Measurements from ENCODE around the gene KAT6B.

Gene KAT6B

GRCh38 chr10:74827694-74828093, 1.3 kb downstream of the KAT6B start:
- in situ Hi-C loops (cut with HindIII; ENCODE audit: low sequenced_read_pairs), result no loop called here
- TF ChIP-seq, protein P1, sequence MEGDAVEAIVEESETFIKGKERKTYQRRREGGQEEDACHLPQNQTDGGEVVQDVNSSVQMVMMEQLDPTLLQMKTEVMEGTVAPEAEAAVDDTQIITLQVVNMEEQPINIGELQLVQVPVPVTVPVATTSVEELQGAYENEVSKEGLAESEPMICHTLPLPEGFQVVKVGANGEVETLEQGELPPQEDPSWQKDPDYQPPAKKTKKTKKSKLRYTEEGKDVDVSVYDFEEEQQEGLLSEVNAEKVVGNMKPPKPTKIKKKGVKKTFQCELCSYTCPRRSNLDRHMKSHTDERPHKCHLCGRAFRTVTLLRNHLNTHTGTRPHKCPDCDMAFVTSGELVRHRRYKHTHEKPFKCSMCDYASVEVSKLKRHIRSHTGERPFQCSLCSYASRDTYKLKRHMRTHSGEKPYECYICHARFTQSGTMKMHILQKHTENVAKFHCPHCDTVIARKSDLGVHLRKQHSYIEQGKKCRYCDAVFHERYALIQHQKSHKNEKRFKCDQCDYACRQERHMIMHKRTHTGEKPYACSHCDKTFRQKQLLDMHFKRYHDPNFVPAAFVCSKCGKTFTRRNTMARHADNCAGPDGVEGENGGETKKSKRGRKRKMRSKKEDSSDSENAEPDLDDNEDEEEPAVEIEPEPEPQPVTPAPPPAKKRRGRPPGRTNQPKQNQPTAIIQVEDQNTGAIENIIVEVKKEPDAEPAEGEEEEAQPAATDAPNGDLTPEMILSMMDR (IDR thresholded peaks at IDR 0.05; ENCODE audit: low read depth, low read length, missing control alignments), result no peak
- no peak for DNase-seq (ENCODE audit: low read depth)
- H3K4me3 ChIP-seq (ENCODE audit: low read depth, low read length), result peak overlapping the region; percentile 60

DNA sequence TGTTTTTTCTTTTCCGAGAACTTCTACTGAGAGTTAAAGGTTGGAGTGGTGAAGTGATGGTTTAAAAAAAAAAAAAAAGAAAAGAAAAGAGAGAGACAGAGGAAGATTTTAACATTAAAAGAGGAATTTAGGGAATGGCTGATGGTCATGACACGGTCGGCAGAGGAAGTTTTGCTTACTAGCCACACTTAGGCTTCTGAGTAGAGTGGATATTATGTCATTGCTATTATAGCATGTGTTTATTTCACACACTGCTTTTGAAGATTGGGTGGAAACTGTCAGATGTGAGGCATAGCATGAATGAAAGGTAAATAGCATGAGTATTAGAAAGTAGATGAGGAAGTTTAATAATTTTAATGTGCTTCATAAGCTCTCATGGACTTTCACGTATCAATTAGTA, 2.5 kb downstream of the KAT6B start:
- no peak overlapping the region for H3K4me3 ChIP-seq (ENCODE audit: low read depth, low read length)
- no peak for DNase-seq (ENCODE audit: low read depth)

GRCh38 chr10:74831518-74832120, 5.2 kb downstream of the KAT6B start:
- TF ChIP-seq, protein P1 (IDR thresholded peaks at IDR 0.05; ENCODE audit: low read depth, low read length, missing control alignments), result no peak
- in situ Hi-C loops (cut with HindIII; ENCODE audit: low sequenced_read_pairs), result no loop called here
- H3K4me3 ChIP-seq (ENCODE audit: low read depth, low read length), result no peak overlapping the region
- DNase-seq (ENCODE audit: low read depth), result no peak

More for the DNA sequence above, 2.5 kb downstream of the KAT6B start:
- TF ChIP-seq, protein P1 (IDR thresholded peaks at IDR 0.05; ENCODE audit: low read depth, low read length, missing control alignments), result no peak
- in situ Hi-C loops (cut with HindIII; ENCODE audit: low sequenced_read_pairs), result no loop called here

DNA sequence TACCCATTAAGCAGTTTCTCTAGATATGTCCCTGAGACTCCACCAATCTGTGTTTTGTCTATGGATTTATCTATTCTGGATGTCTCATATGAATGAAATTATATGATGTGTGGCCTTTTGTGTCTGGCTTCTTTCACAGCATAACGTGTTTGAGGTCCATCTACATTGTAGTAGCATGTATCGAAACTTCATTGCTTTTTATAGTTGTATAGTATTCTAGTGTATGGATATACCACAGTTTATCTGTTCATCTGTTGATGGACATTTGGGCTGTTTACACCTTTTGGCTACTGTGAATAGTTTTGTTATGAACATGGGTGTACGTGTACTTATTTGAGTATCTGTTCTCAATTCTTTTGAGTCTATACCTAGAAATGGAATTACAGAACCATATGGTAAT, 9.6 kb downstream of the KAT6B start:
- TF ChIP-seq, protein P1 (IDR thresholded peaks at IDR 0.05; ENCODE audit: low read depth, low read length, missing control alignments), result no peak
- in situ Hi-C loops (cut with HindIII; ENCODE audit: low sequenced_read_pairs), result no loop called here
- H3K4me3 ChIP-seq (ENCODE audit: low read depth, low read length), result no peak overlapping the region
- no peak for DNase-seq (ENCODE audit: low read depth)

DNA sequence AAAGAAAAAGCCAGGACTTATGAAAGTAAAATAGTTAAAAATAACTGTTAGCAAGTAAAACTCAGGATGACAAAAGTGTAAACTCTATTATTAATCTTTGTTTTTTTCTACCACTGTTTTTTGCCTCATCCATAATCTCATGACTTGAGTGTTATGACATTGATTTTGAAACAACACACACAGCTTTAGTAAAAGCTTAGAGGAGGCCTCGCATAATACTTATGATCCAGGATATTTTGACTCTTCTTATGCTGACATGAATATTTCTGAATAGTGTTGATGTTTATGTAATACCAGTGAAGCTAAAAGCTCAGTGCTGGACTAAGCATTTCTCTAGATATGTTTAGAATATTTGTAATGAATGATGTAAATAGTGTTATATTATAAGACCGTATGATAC, 10.5 kb downstream of the KAT6B start:
- in situ Hi-C loops (cut with HindIII; ENCODE audit: low sequenced_read_pairs), result no loop called here
- no peak overlapping the region for H3K4me3 ChIP-seq (ENCODE audit: low read depth, low read length)
- TF ChIP-seq, protein P1 (IDR thresholded peaks at IDR 0.05; ENCODE audit: low read depth, low read length, missing control alignments), result no peak
- DNase-seq (ENCODE audit: low read depth), result no peak

- no peak overlapping the region for H3K4me3 ChIP-seq (ENCODE audit: low read depth, low read length)
- in situ Hi-C loops (cut with HindIII; ENCODE audit: low sequenced_read_pairs), result no loop called here
- TF ChIP-seq, protein P1 (IDR thresholded peaks at IDR 0.05; ENCODE audit: low read depth, low read length, missing control alignments), result no peak
- no peak for DNase-seq (ENCODE audit: low read depth)
These were observed 11.3 kb downstream of the KAT6B start for GRCh38 chr10:74837743-74838142.

Data from astrocyte of the cerebellum (primary cell).